GM12864 (cell line): ENCODE measurements around the gene POLN.

Experiments used
- DNase-seq: peaks from one replicate; pipeline ENCODE4 v3.0.0-alpha.2; 2011; ENCODE audit warnings: low read depth
- H3K4me3 ChIP-seq: 2 replicates; pipeline ENCODE4 v1.5.1; 2011; ENCODE audit warnings: mild to moderate bottlenecking, low read depth, low read length, control low read depth
- CTCF ChIP-seq: IDR thresholded peaks from 2 replicates; pipeline ENCODE4 v1.5.1; 2011; ENCODE audit warnings: low read depth, mild to moderate bottlenecking, moderate library complexity, low read length, control low read depth, inconsistent platforms; ENCODE audit errors: missing control alignments

POLN gene

GRCh38 chr4:2270341-2271165, 28.6 kb upstream of the POLN start:
- no peak overlapping the region for H3K4me3 ChIP-seq
- no peak for DNase-seq
- TF ChIP-seq CTCF, result no peak

GRCh38 chr4:2269618-2270163, 27.8 kb upstream of the POLN start:
- no peak for DNase-seq
- no peak for TF ChIP-seq CTCF
- no peak overlapping the region for H3K4me3 ChIP-seq

GRCh38 chr4:2269206-2269531, 27.2 kb upstream of the POLN start:
- H3K4me3 ChIP-seq, result no peak overlapping the region
- no peak for TF ChIP-seq CTCF
- DNase-seq, result no peak

GRCh38 chr4:2268357-2269205, 26.7 kb upstream of the POLN start:
- H3K4me3 ChIP-seq, result no peak overlapping the region
- no peak for TF ChIP-seq CTCF
- DNase-seq, result no peak

- DNase-seq, result no peak
- no peak for TF ChIP-seq CTCF
- H3K4me3 ChIP-seq, result no peak overlapping the region
Observed at GRCh38 chr4:2267841-2268240, 25.9 kb upstream of the POLN start.

GRCh38 chr4:2267320-2267811, 25.4 kb upstream of the POLN start:
- no peak overlapping the region for H3K4me3 ChIP-seq
- TF ChIP-seq CTCF, result no peak
- no peak for DNase-seq
